Ovary (tissue), 3 donors: ENCODE data around the gene BRPF1.

ENCODE experiments used
- CTCF ChIP-seq, 3 donors: fragments of 450-650 bp in 2 of 3; fragments of 200-600 bp in 1 of 3; IDR thresholded peaks; one replicate each; pipeline versions ENCODE4 v1.5.1 to v1.8.0; 2016 to 2022; ENCODE audit warnings: antibody characterized with exemption in 3 of 3, mild to moderate bottlenecking in 1 of 3
- EP300 ChIP-seq: sonication (generic); formaldehyde crosslinking; IDR thresholded peaks from one replicate; pipeline ENCODE4 v1.6.1; 2017; ENCODE audit warnings: antibody characterized with exemption
- POLR2A ChIP-seq: fragments of 450-650 bp; IDR thresholded peaks from one replicate; pipeline ENCODE4 v1.6.1; 2017; ENCODE audit warnings: antibody characterized with exemption, mild to moderate bottlenecking, moderate library complexity
- donor health status: DM: no; HTN: no; CAD: no.

GRCh38 chr3:9713142-9713541 lies 18.4 kb upstream of the BRPF1 start:
- TF ChIP-seq CTCF (IDR thresholded peaks at IDR 0.05) (no peak), POLR2A (no peak), EP300 (no peak)
